Transverse colon (tissue), 4 donors: Measurements from ENCODE around the gene GPC5. TPM values are rescaled to one million over a fixed set of nuclear protein-coding genes. Genes with fewer than 3 reads are reported as not detected.
"Not testable (repeated sequence)": the region's sequence is repeated elsewhere in the genome, so short reads cannot be mapped to it uniquely, and the experiment has no call there.

Experiments used
- DNase-seq: peaks from one replicate; pipeline ENCODE4 v3.0.0-alpha.2; 2019
- H3K27ac ChIP-seq, 4 donors: fragments of 200-600 bp; sonication (generic); 2 replicates each; pipeline ENCODE4 v1.5.1; 2016 to 2018; ENCODE audit warnings: inconsistent platforms in 4 of 4
- H3K27me3 ChIP-seq: fragments of 200-600 bp; sonication (generic); 2 replicates; pipeline ENCODE4 v1.5.1; 2017; ENCODE audit warnings: inconsistent platforms
- H3K36me3 ChIP-seq, 4 donors: fragments of 200-600 bp; sonication (generic); 2 replicates each; pipeline ENCODE4 v1.5.1; 2017 to 2019; ENCODE audit warnings: inconsistent platforms in 4 of 4
- H3K4me1 ChIP-seq, 4 donors: fragments of 200-600 bp; sonication (generic); 2 replicates each; pipeline ENCODE4 v1.5.1; 2017 to 2020; ENCODE audit warnings: inconsistent platforms in 4 of 4
- H3K4me3 ChIP-seq, 4 donors: fragments of 200-600 bp; sonication (generic); 1 replicate in 1 of 4; 2 replicates in 3 of 4; pipeline versions ENCODE4 v1.5.1 to v1.6.1; 2017 to 2019; ENCODE audit warnings: inconsistent platforms in 4 of 4
- H3K9me3 ChIP-seq, 2 donors: fragments of 200-600 bp; sonication (generic); 2 replicates each; pipeline ENCODE4 v1.5.1; 2017 to 2019; ENCODE audit warnings: inconsistent platforms in 2 of 2
- EP300 ChIP-seq: sonication (generic); formaldehyde crosslinking; IDR thresholded peaks from one replicate; pipeline ENCODE4 v1.6.1; 2017; ENCODE audit warnings: antibody characterized with exemption, low read depth
- POLR2A ChIP-seq: fragments of 450-650 bp; IDR thresholded peaks from one replicate; pipeline ENCODE4 v1.6.1; 2016; ENCODE audit warnings: antibody characterized with exemption, mild to moderate bottlenecking, moderate library complexity
- POLR2AphosphoS5 ChIP-seq, 3 donors: sonication (generic); formaldehyde crosslinking; IDR thresholded peaks; one replicate each; pipeline ENCODE4 v1.6.1; 2016; ENCODE audit warnings: antibody characterized with exemption in 3 of 3
- WGBS, 2 donors: methylation state at CpG; one replicate each; pipeline ENCODE4 v1.1.5; 2018; ENCODE audit warnings: low coverage in 1 of 2; 5-methylcytosine and 5-hydroxymethylcytosine counted together
- in situ Hi-C, 4 donors: fragments of 200-750 bp; cut with MboI; loops; one replicate each; pipeline versions ENCODE4 v1.15.0 to v1.15.1; 2017; ENCODE audit warnings: low sequenced_read_pairs in 3 of 4, low pct_ligation_motif_present in 1 of 4, low pct_unique_long_range_greater_than_20kb in 1 of 4
- intact Hi-C: fragments of 100-400 bp; cut with DNase I; formaldehyde crosslinking; loops from one replicate; pipeline ENCODE4 v1.15.1; 2023; ENCODE audit warnings: low total_unique reads
- total RNA-seq, 4 donors: library from RNA; depleted of rRNA; stranded (reverse); fragments of >200 nt; gene quantifications; one replicate each; pipeline ENCODE4 v1.1.0, GENCODE V29; 2016
- TF ChIP-seq, protein P1 (sequence below), 5 experiments: fragments of 200-600 bp in 3 of 5; fragments of 450-650 bp in 2 of 5; sonication (generic) in 3 of 5; IDR thresholded peaks; 1 replicate in 2 of 5; 2 replicates in 3 of 5; pipeline ENCODE4 v1.5.1; 2016 to 2017; ENCODE audit warnings: antibody characterized with exemption in 5 of 5, inconsistent platforms in 3 of 5, mild to moderate bottlenecking in 2 of 5, moderate library complexity in 1 of 5

The GPC5 gene
- total RNA-seq, 4 donors from 2014 or later, result 0.48 to 1.4 TPM; not detected in 2

- intact Hi-C loops, result no loop called here
- Histone ChIP-seq H3K4me1 (no peaks in the 10 kb centered on the region), H3K27me3 (no peaks in the 10 kb centered on the region), H3K4me3 (no peak overlapping the region), H3K27ac (no peak overlapping the region), H3K36me3 (no peaks in the 10 kb centered on the region), H3K9me3 (no peaks in the 10 kb centered on the region)
- TF ChIP-seq POLR2A (no peak), POLR2AphosphoS5 (IDR thresholded peaks at IDR 0.05) (no peak), EP300 (no peak)
- TF ChIP-seq, protein P1, sequence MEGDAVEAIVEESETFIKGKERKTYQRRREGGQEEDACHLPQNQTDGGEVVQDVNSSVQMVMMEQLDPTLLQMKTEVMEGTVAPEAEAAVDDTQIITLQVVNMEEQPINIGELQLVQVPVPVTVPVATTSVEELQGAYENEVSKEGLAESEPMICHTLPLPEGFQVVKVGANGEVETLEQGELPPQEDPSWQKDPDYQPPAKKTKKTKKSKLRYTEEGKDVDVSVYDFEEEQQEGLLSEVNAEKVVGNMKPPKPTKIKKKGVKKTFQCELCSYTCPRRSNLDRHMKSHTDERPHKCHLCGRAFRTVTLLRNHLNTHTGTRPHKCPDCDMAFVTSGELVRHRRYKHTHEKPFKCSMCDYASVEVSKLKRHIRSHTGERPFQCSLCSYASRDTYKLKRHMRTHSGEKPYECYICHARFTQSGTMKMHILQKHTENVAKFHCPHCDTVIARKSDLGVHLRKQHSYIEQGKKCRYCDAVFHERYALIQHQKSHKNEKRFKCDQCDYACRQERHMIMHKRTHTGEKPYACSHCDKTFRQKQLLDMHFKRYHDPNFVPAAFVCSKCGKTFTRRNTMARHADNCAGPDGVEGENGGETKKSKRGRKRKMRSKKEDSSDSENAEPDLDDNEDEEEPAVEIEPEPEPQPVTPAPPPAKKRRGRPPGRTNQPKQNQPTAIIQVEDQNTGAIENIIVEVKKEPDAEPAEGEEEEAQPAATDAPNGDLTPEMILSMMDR (IDR thresholded peaks at IDR 0.05), result no peak
- 92% methylated on average over 7 of the region's 7 CpGs; no CpG with 5 or more reads in 1 of the 2 donors for whole genome bisulfite sequencing, 2 donors
- in situ Hi-C loops, result no loop called here
- no peak for DNase-seq
Observed at GRCh38 chr13:92679602-92680001, 1281.2 kb downstream of the GPC5 start.

DNA sequence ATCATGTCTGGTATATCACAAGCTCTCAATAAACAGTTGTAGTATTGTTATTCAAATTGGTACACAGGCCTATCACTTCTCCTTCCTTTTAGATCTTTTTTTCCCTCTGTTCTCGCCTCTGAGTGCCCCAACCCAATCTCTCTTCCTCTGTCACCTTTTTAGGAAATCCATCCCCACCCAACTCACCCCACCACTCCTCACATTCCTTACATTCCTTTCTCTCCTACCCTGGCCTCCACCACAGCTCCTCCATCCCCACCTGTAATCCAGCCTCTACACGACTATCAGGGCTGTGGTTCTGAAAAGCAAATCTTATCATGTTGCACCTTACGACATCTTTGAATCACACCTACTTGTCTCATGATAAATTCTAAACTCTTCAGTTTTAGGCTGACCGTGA lies 1282.8 kb downstream of the GPC5 start:
- H3K9me3 ChIP-seq, result no peaks in the 10 kb centered on the region
- H3K36me3 ChIP-seq, result no peaks in the 10 kb centered on the region
- in situ Hi-C loops, result no loop called here
- no peaks in the 10 kb centered on the region for H3K4me1 ChIP-seq
- DNase-seq, result no peak
- TF ChIP-seq EP300 (no peak), POLR2AphosphoS5 (IDR thresholded peaks at IDR 0.05) (no peak), POLR2A (no peak)
- TF ChIP-seq, protein P1 (IDR thresholded peaks at IDR 0.05), result no peak
- 73 to 74% methylated on average over 4 of the region's 4 CpGs for WGBS, 2 donors
- intact Hi-C loops, result no loop called here
- no peak overlapping the region for H3K27ac ChIP-seq
- H3K27me3 ChIP-seq, result no peaks in the 10 kb centered on the region
- no peak overlapping the region for H3K4me3 ChIP-seq

GRCh38 chr13:92682832-92683517 lies 1284.6 kb downstream of the GPC5 start:
- Histone ChIP-seq H3K36me3 (no peaks in the 10 kb centered on the region), H3K27me3 (no peaks in the 10 kb centered on the region), H3K4me3 (no peak overlapping the region), H3K27ac (no peak overlapping the region), H3K9me3 (no peaks in the 10 kb centered on the region), H3K4me1 (no peaks in the 10 kb centered on the region)
- WGBS, 2 donors, result 70 to 75% methylated on average over 5 of the region's 5 CpGs
- TF ChIP-seq POLR2AphosphoS5 (IDR thresholded peaks at IDR 0.05), result no peak
- TF ChIP-seq POLR2A, result no peak
- TF ChIP-seq, protein P1 (IDR thresholded peaks at IDR 0.05), result no peak
- in situ Hi-C loops (no loop called here), intact Hi-C loops (no loop called here)
- DNase-seq, result no peak

GRCh38 chr13:92694047-92694446 lies 1295.6 kb downstream of the GPC5 start:
- in situ Hi-C loops, result no loop called here
- no peak for TF ChIP-seq POLR2AphosphoS5 (IDR thresholded peaks at IDR 0.05)
- TF ChIP-seq POLR2A, result no peak
- TF ChIP-seq, protein P1 (IDR thresholded peaks at IDR 0.05), result no peak
- no peak for TF ChIP-seq EP300
- Histone ChIP-seq H3K4me1 (no peaks in the 10 kb centered on the region), H3K27me3 (no peaks in the 10 kb centered on the region), H3K27ac (no peak overlapping the region), H3K9me3 (no peaks in the 10 kb centered on the region), H3K4me3 (no peak overlapping the region), H3K36me3 (no peaks in the 10 kb centered on the region)
- intact Hi-C loops, result no loop called here
- DNase-seq, result no peak

DNA sequence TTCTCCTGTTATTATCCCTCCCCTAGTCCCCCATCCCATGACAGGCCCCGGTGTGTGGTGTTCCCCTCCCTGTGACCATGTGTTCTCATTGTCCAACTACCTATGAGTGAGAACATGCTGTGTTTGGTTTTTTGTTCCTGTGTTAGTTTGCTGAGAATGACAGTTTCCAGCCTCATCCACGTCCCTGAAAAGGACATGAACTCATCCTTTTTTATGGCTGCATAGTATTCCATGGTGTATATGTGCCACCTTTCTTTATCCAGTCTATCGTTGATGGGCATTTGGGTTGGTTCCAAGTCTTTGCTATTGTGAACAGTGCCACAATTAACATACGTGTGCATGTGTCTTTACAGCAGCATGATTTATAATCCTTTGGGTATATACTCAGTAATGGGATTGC lies 1297.4 kb downstream of the GPC5 start:
- in situ Hi-C loops, H3K9me3 ChIP-seq, H3K27ac ChIP-seq, DNase-seq, H3K27me3 ChIP-seq, H3K4me3 ChIP-seq, intact Hi-C loops, H3K4me1 ChIP-seq, H3K36me3 ChIP-seq: not testable (repeated sequence)
- 64 to 78% methylated on average over 3 to 4 of the region's 4 CpGs for WGBS, 2 donors
